Cardiac muscle cell (in vitro differentiated cells and primary cell): ENCODE results near the gene MAGI3. TPM values are rescaled to one million over a fixed set of nuclear protein-coding genes. Genes with fewer than 3 reads are reported as not detected.

Experiments
- DNase-seq, 2 donors: peaks; one replicate each; pipeline versions ENCODE4 v3.0.0 to v3.0.0-alpha.2; 2010 to 2017; ENCODE audit warnings: low read depth in 1 of 2, low spot score in 1 of 2
- H3K27ac ChIP-seq: fragments of 200-600 bp; sonication (generic); 2 replicates; pipeline ENCODE4 v1.5.1; 2016
- H3K27me3 ChIP-seq: fragments of 200-600 bp; sonication (generic); 2 replicates; pipeline ENCODE4 v1.6.0; 2016; ENCODE audit warnings: control low read depth
- H3K36me3 ChIP-seq: fragments of 200-600 bp; sonication (generic); 2 replicates; pipeline ENCODE4 v1.5.1; 2016; ENCODE audit warnings: control low read depth
- H3K4me1 ChIP-seq: fragments of 200-600 bp; sonication (generic); 2 replicates; pipeline ENCODE4 v1.8.1; 2017; ENCODE audit warnings: low read depth, mild to moderate bottlenecking, mixed run types
- H3K4me3 ChIP-seq: fragments of 200-600 bp; sonication (generic); 2 replicates; pipeline ENCODE4 v1.5.1; 2016; ENCODE audit warnings: mild to moderate bottlenecking
- H3K9me3 ChIP-seq: fragments of 200-600 bp; sonication (generic); 2 replicates; pipeline ENCODE4 v1.5.1; 2017; ENCODE audit warnings: low read depth, mild to moderate bottlenecking, control low read depth
- CTCF ChIP-seq: IDR thresholded peaks from 2 replicates; pipeline ENCODE4 v1.5.1; 2012; ENCODE audit warnings: low read depth, mild to moderate bottlenecking, low read length
- polyA plus RNA-seq: library from polyadenylated mRNA; unstranded; fragments of >200 nt; fragmentation: Nextera tagmentation; extraction: Ambion mirVana; gene quantifications from 2 replicates; pipeline ENCODE4 v1.2.1, GENCODE V29; 2016
- total RNA-seq: library from RNA; depleted of rRNA; stranded (reverse); fragments of >200 nt; gene quantifications from 2 replicates; pipeline ENCODE4 v1.2.3, GENCODE V29; 2016

The MAGI3 gene
- total and polyA plus RNA-seq, 2 experiments from 2014 or later = 7.3 to 20.6 TPM

GRCh38 chr1:113423826-113424225, 33.5 kb downstream of the MAGI3 start:
- H3K4me3 ChIP-seq = no peak overlapping the region
- no peaks in the 10 kb centered on the region for H3K4me1 ChIP-seq
- TF ChIP-seq CTCF = no peak
- H3K27ac ChIP-seq = no peak overlapping the region
- no peaks in the 10 kb centered on the region for H3K36me3 ChIP-seq
- no peaks in the 10 kb centered on the region for H3K9me3 ChIP-seq
- DNase-seq = no peak
- H3K27me3 ChIP-seq = no peaks in the 10 kb centered on the region

GRCh38 chr1:113429461-113430153, 39.3 kb downstream of the MAGI3 start:
- DNase-seq = peak in 1 of 2 donors; percentile 20
- TF ChIP-seq CTCF = no peak
- Histone ChIP-seq H3K27ac (no peak overlapping the region), H3K4me3 (no peak overlapping the region), H3K36me3 (no peaks in the 10 kb centered on the region), H3K4me1 (no peaks in the 10 kb centered on the region), H3K27me3 (no peaks in the 10 kb centered on the region), H3K9me3 (no peaks in the 10 kb centered on the region)

- DNase-seq = no peak
- Histone ChIP-seq H3K27ac (no peak overlapping the region), H3K36me3 (no peaks in the 10 kb centered on the region), H3K27me3 (no peaks in the 10 kb centered on the region), H3K4me1 (no peaks in the 10 kb centered on the region), H3K4me3 (no peak overlapping the region), H3K9me3 (no peaks in the 10 kb centered on the region)
- TF ChIP-seq CTCF = no peak
Observed at GRCh38 chr1:113433184-113433583, 42.9 kb downstream of the MAGI3 start.

- no peak for TF ChIP-seq CTCF
Observed at GRCh38 chr1:113434081-113434873, 44.0 kb downstream of the MAGI3 start.

GRCh38 chr1:113434874-113435175, 44.5 kb downstream of the MAGI3 start:
- no peak for DNase-seq

More at GRCh38 chr1:113434081-113434873, 44.0 kb downstream of the MAGI3 start:
- H3K4me3 ChIP-seq = no peak overlapping the region
- no peaks in the 10 kb centered on the region for H3K27me3 ChIP-seq
- DNase-seq = no peak
- no peaks in the 10 kb centered on the region for H3K36me3 ChIP-seq
- no peaks in the 10 kb centered on the region for H3K9me3 ChIP-seq
- no peak overlapping the region for H3K27ac ChIP-seq
- no peaks in the 10 kb centered on the region for H3K4me1 ChIP-seq

More at GRCh38 chr1:113434874-113435175, 44.5 kb downstream of the MAGI3 start:
- no peaks in the 10 kb centered on the region for H3K27me3 ChIP-seq
- H3K9me3 ChIP-seq = no peaks in the 10 kb centered on the region
- H3K27ac ChIP-seq = no peak overlapping the region
- TF ChIP-seq CTCF = no peak
- H3K4me3 ChIP-seq = no peak overlapping the region
- H3K4me1 ChIP-seq = no peaks in the 10 kb centered on the region
- no peaks in the 10 kb centered on the region for H3K36me3 ChIP-seq
